SH-SY5Y (cell line): ENCODE data around the gene SLC9A5.

ENCODE experiments used
- GATA2 ChIP-seq: IDR thresholded peaks from 2 replicates; pipeline ENCODE4 v1.6.1; 2011; ENCODE audit warnings: mild to moderate bottlenecking, low read depth, low read length
- GATA3 ChIP-seq: IDR thresholded peaks from 2 replicates; pipeline ENCODE4 v1.6.1; 2011; ENCODE audit warnings: low read depth, mild to moderate bottlenecking, low read length, moderate library complexity

GRCh38 chr16:67256701-67257230 is 8.0 kb downstream of the SLC9A5 start:
- TF ChIP-seq GATA3 (no peak), GATA2 (no peak)
